Body of pancreas (tissue), 4 donors: Measurements from ENCODE around the gene DIMT1. TPM values are rescaled to one million over a fixed set of nuclear protein-coding genes. Genes with fewer than 3 reads are reported as not detected.

Experiments
- ATAC-seq: fragments of 150-250 bp; one replicate; pipeline ENCODE4 v1.9.1; 2016
- DNase-seq, 4 donors: peaks; one replicate each; pipeline ENCODE4 v3.0.0-alpha.2; 2019
- H3K27ac ChIP-seq, 4 donors: fragments of 200-600 bp; sonication (generic); 1 replicate in 3 of 4; 2 replicates in 1 of 4; pipeline versions ENCODE4 v1.5.1 to v1.6.1; 2016 to 2019; ENCODE audit warnings: mild to moderate bottlenecking in 1 of 4, mixed read lengths in 1 of 4, moderate library complexity in 1 of 4
- H3K27me3 ChIP-seq, 2 donors: fragments of 200-600 bp; sonication (generic); one replicate each; pipeline ENCODE4 v1.6.0; 2016; ENCODE audit warnings: mild to moderate bottlenecking in 1 of 2
- H3K36me3 ChIP-seq, 2 donors: fragments of 200-600 bp; sonication (generic); replicated peaks in 1 of 2; 2 replicates each; pipeline ENCODE4 v1.5.1; 2016; ENCODE audit warnings: low read depth in 2 of 2; ENCODE audit not compliant: insufficient read depth in 1 of 2
- H3K4me1 ChIP-seq: fragments of 200-600 bp; sonication (generic); one replicate; pipeline ENCODE4 v1.6.0; 2016
- H3K4me3 ChIP-seq, 2 donors: fragments of 200-600 bp; sonication (generic); 1 replicate in 1 of 2; 2 replicates in 1 of 2; pipeline ENCODE4 v1.5.1; 2016 to 2019
- H3K9me3 ChIP-seq, 3 donors: fragments of 200-600 bp; sonication (generic); 1 replicate in 2 of 3; 2 replicates in 1 of 3; pipeline ENCODE4 v1.5.1; 2016
- CTCF ChIP-seq, 7 experiments: fragments of 450-650 bp in 4 of 7; fragments of 200-600 bp in 3 of 7; sonication (generic) in 3 of 7; IDR thresholded peaks; one replicate each; pipeline ENCODE4 v1.5.1; 2016 to 2019; ENCODE audit warnings: antibody characterized with exemption in 7 of 7
- POLR2A ChIP-seq, 3 donors: fragments of 450-650 bp; IDR thresholded peaks; one replicate each; pipeline ENCODE4 v1.6.1; 2016; ENCODE audit warnings: antibody characterized with exemption in 3 of 3, mild to moderate bottlenecking in 2 of 3
- WGBS, 2 donors: methylation state at CpG; one replicate each; pipeline ENCODE4 v1.1.5; 2017; 5-methylcytosine and 5-hydroxymethylcytosine counted together
- intact Hi-C: fragments of 100-400 bp; cut with DNase I; formaldehyde crosslinking; loops from one replicate; pipeline ENCODE4 v1.15.1; 2023
- small RNA-seq: library from RNA; depleted of rRNA; stranded (forward); fragments of <200 nt; gene quantifications from one replicate; pipeline ENCODE3, GENCODE V24; 2016
- total RNA-seq, 2 donors: library from RNA; depleted of rRNA; stranded (reverse); fragments of >200 nt; gene quantifications; one replicate each; pipeline ENCODE4 v1.1.0, GENCODE V29; 2016

DIMT1 gene
- total RNA-seq, 2 donors from 2014 or later, result 5.9 to 21.8 TPM

- Histone ChIP-seq H3K27me3 (no peaks in the 10 kb centered on the region), H3K4me3 (no peak overlapping the region), H3K9me3 (no peaks in the 10 kb centered on the region), H3K36me3 (no peaks in the 10 kb centered on the region), H3K27ac (no peak overlapping the region), H3K4me1 (no peaks in the 10 kb centered on the region)
- TF ChIP-seq CTCF (IDR thresholded peaks at IDR 0.05), result no peak
- no peak for TF ChIP-seq POLR2A (IDR thresholded peaks at IDR 0.05)
- intact Hi-C loops, result no loop called here
- ATAC-seq, result no peak
- no peak for DNase-seq
- whole genome bisulfite sequencing, 2 donors, result 94 to 95% methylated on average over 2 of the region's 2 CpGs
Measured at GRCh38 chr5:62340979-62341378, 62.7 kb downstream of the DIMT1 start.

- Histone ChIP-seq H3K4me3 (no peak overlapping the region), H3K9me3 (no peaks in the 10 kb centered on the region), H3K4me1 (no peaks in the 10 kb centered on the region), H3K36me3 (no peaks in the 10 kb centered on the region), H3K27ac (no peak overlapping the region), H3K27me3 (no peaks in the 10 kb centered on the region)
- intact Hi-C loops, result no loop called here
- WGBS, 2 donors, result 27 to 38% methylated on average over 1 of the region's 1 CpG
- no peak for ATAC-seq
- DNase-seq, result no peak
- TF ChIP-seq POLR2A (IDR thresholded peaks at IDR 0.05) (no peak), CTCF (IDR thresholded peaks at IDR 0.05) (peak in 6 of 7 experiments; percentile 20 to 40 (median 28))
Measured at GRCh38 chr5:62340392-62340791, 63.3 kb downstream of the DIMT1 start.

Small RNAs within 50 kb of the gene (small RNA-seq; reads per million reads assigned to genes)
- gene RNU6-661P, result not detected

Other genes with a start within 250 kb of the DIMT1 start
- 10 to 100 TPM; 16.2 to 19.7 TPM for gene KIF2A, start 97.7 kb downstream of the DIMT1 start, total RNA-seq
- 10 to 100 TPM; 10.9 to 13.2 TPM for gene IPO11, start 8.9 kb upstream of the DIMT1 start, total RNA-seq
- gene LRRC70, start 174.9 kb upstream of the DIMT1 start, total RNA-seq, result 1 to 10 TPM in 1 of 2 donors, under 1 TPM in 1; 0.99 to 4.7 TPM